ENCODE measurements around the gene LEO1. TPM values are rescaled to one million over a fixed set of nuclear protein-coding genes. Genes with fewer than 3 reads are reported as not detected.

LEO1 gene
- total RNA-seq, 1 donor from 2014 or later: 19.4 TPM

DNA sequence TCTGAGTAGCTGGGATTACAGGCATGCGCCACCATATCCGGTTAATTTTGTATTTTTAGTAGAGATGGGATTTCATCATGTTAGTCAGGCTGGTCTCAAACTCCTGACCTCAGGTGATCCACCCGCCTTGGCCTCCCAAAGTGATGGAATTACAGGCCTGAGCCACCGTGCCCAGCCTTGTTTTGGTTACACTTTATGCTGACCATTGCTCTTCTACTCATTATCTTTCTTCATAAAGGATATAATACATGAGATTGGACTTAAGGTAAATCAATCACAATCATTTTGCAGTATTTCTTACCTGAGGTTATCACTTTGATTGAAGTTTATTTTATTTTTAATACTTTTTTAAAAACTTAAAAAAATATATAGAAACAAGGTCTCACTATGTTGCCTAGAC, 2.2 kb upstream of the LEO1 start:
- H3K4me1 Mint-ChIP-seq (ENCODE audit: unreplicated experiment): peaks cover 27% of the 10 kb centered on the region
- H3K36me3 Mint-ChIP-seq (ENCODE audit: unreplicated experiment): peaks cover 11% of the 10 kb centered on the region
- H3K27me3 Mint-ChIP-seq (ENCODE audit: unreplicated experiment): no peaks in the 10 kb centered on the region
- TF ChIP-seq, protein P1, sequence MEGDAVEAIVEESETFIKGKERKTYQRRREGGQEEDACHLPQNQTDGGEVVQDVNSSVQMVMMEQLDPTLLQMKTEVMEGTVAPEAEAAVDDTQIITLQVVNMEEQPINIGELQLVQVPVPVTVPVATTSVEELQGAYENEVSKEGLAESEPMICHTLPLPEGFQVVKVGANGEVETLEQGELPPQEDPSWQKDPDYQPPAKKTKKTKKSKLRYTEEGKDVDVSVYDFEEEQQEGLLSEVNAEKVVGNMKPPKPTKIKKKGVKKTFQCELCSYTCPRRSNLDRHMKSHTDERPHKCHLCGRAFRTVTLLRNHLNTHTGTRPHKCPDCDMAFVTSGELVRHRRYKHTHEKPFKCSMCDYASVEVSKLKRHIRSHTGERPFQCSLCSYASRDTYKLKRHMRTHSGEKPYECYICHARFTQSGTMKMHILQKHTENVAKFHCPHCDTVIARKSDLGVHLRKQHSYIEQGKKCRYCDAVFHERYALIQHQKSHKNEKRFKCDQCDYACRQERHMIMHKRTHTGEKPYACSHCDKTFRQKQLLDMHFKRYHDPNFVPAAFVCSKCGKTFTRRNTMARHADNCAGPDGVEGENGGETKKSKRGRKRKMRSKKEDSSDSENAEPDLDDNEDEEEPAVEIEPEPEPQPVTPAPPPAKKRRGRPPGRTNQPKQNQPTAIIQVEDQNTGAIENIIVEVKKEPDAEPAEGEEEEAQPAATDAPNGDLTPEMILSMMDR (IDR thresholded peaks at IDR 0.05): no peak
- H3K27ac Mint-ChIP-seq (ENCODE audit: unreplicated experiment): no peak overlapping the region
- peak; percentile 25 for DNase-seq (ENCODE audit: extremely low spot score, unreplicated experiment)
- no peaks in the 10 kb centered on the region for H3K9me3 Mint-ChIP-seq (ENCODE audit: unreplicated experiment)
- no peak overlapping the region for H3K4me3 Mint-ChIP-seq (ENCODE audit: unreplicated experiment)

DNA sequence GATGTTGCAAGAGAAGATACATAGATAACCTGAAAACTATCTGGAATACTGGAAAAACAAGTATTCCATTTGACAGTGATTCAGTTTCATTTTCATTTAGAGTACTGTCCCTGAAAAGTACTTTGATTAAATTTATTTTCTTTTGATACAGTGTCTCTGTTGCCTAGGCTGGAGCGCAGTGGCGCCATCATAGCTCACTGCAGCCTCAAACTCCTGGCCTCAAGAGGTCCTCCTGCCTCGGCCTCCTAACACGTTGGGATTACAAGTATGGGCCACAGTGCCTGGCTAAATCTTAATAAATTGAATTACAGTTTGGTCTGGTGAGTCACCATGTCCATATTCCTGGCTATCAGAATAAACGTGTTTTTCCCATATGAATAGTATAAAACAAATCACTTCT, 1.6 kb upstream of the LEO1 start:
- TF ChIP-seq, protein P1 (IDR thresholded peaks at IDR 0.05): no peak
- Mint-ChIP-seq H3K4me3 (ENCODE audit: unreplicated experiment) (peak overlapping the region; percentile 50), H3K27me3 (ENCODE audit: unreplicated experiment) (no peaks in the 10 kb centered on the region), H3K27ac (ENCODE audit: unreplicated experiment) (no peak overlapping the region), H3K9me3 (ENCODE audit: unreplicated experiment) (no peaks in the 10 kb centered on the region), H3K36me3 (ENCODE audit: unreplicated experiment) (peaks cover 11% of the 10 kb centered on the region), H3K4me1 (ENCODE audit: unreplicated experiment) (peaks cover 27% of the 10 kb centered on the region)
- DNase-seq (ENCODE audit: extremely low spot score, unreplicated experiment): no peak

DNA sequence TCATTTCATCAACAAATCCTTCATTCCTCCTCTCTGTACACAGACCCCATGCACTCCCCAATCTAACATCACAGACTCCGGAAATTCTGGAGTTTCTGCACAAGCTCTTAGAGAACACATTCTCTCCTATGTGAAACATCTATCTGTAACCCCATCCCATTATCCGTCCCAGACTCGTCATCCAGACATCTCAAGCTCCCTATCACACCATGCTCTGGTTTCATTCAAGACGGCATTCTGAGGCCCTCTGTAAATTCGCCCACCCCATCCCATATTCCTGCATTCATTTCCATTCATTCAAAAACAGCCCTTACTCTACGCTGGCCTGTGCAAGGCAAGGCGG, 575 bp downstream of the LEO1 start:
- no peak for DNase-seq (ENCODE audit: extremely low spot score, unreplicated experiment)
- H3K27ac Mint-ChIP-seq (ENCODE audit: unreplicated experiment): peak overlapping the region; percentile 97

DNA sequence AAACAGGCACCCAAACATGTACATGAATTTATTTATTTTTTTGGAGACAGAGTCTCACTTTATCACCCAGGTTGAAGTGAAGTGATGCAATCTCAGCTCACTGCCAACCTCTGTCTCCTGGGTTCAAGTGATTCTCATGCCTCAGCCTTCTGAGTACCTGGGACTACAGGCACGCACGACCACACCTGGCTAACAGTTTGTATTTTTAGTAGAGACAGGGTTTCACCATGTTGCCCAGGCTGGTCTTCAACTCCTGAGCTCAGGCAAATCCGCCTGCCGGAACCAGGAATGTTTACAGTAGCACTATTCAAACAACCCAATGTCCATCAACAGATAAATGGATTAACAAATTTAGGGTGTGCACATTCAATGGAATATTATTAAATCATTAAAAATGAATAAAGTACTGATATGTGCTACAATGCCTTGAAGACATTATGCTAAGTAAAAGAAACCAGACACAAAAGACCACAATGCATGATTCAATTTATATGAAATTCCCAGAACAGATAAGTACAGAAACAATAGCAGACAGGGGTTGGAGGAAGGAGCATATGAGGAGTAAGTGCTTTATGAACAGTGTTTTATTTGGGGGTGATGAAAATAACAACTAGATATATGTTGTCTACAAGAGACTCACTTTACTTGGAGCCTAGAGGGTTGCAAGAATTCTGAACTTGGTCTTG, 1.3 kb downstream of the LEO1 start:
- Mint-ChIP-seq H3K4me3 (ENCODE audit: unreplicated experiment) (peak overlapping the region; percentile 98), H3K4me1 (ENCODE audit: unreplicated experiment) (peaks cover 27% of the 10 kb centered on the region), H3K36me3 (ENCODE audit: unreplicated experiment) (peaks cover 21% of the 10 kb centered on the region), H3K27ac (ENCODE audit: unreplicated experiment) (peak overlapping the region; percentile 97), H3K27me3 (ENCODE audit: unreplicated experiment) (no peaks in the 10 kb centered on the region), H3K9me3 (ENCODE audit: unreplicated experiment) (peaks cover 4% of the 10 kb centered on the region)
- DNase-seq (ENCODE audit: extremely low spot score, unreplicated experiment): no peak
- TF ChIP-seq, protein P1 (IDR thresholded peaks at IDR 0.05): no peak

More for the DNA sequence above, 575 bp downstream of the LEO1 start:
- Mint-ChIP-seq H3K4me1 (ENCODE audit: unreplicated experiment) (peaks cover 27% of the 10 kb centered on the region), H3K27me3 (ENCODE audit: unreplicated experiment) (no peaks in the 10 kb centered on the region), H3K36me3 (ENCODE audit: unreplicated experiment) (peaks cover 19% of the 10 kb centered on the region), H3K9me3 (ENCODE audit: unreplicated experiment) (peaks cover 4% of the 10 kb centered on the region), H3K4me3 (ENCODE audit: unreplicated experiment) (peak overlapping the region; percentile 98)
- TF ChIP-seq, protein P1 (IDR thresholded peaks at IDR 0.05): no peak

DNA sequence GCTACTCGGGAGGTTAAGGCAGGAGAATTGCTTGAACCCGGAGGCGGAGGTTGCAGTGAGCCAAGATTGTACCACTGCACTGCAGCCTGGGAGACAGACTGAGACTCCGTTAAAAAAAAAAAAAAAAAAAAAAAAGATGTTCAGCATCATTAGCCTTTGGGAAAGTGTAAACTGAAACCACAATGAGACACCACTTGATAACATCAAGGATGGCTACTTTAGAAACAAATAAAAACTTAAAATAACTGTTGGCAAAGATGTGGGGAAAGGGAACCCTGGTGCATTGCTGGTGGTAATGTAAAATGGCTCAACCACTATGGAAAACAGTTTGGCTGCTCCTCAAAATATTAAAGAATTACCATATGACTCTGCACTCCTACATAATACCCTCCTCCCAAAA, 1.9 kb downstream of the LEO1 start:
- H3K27ac Mint-ChIP-seq (ENCODE audit: unreplicated experiment): no peak overlapping the region
- H3K27me3 Mint-ChIP-seq (ENCODE audit: unreplicated experiment): no peaks in the 10 kb centered on the region
- peaks cover 19% of the 10 kb centered on the region for H3K36me3 Mint-ChIP-seq (ENCODE audit: unreplicated experiment)
- H3K4me1 Mint-ChIP-seq (ENCODE audit: unreplicated experiment): peaks cover 27% of the 10 kb centered on the region
- TF ChIP-seq, protein P1 (IDR thresholded peaks at IDR 0.05): no peak
- H3K9me3 Mint-ChIP-seq (ENCODE audit: unreplicated experiment): peaks cover 4% of the 10 kb centered on the region
- H3K4me3 Mint-ChIP-seq (ENCODE audit: unreplicated experiment): no peak overlapping the region
- DNase-seq (ENCODE audit: extremely low spot score, unreplicated experiment): no peak

All from osteocyte (in vitro differentiated cells).